ENCODE results near the gene GPSM3.
"Not testable (repeated sequence)": the region's sequence is repeated elsewhere in the genome, so short reads cannot be mapped to it uniquely, and the experiment has no call there.

The GPSM3 gene

GRCh38 chr6:32200711-32201475, 8.4 kb upstream of the GPSM3 start:
- DNase-seq = no peak

GRCh38 chr6:32198866-32199265, 6.4 kb upstream of the GPSM3 start:
- DNase-seq = no peak

GRCh38 chr6:32198345-32198696, 5.9 kb upstream of the GPSM3 start:
- no peak for DNase-seq

- no peak for DNase-seq
Observed at GRCh38 chr6:32196682-32197616, 4.5 kb upstream of the GPSM3 start.

- peak; percentile 64 to 79 for DNase-seq
Observed at GRCh38 chr6:32195902-32196681, 3.6 kb upstream of the GPSM3 start.

GRCh38 chr6:32195652-32195901, 3.1 kb upstream of the GPSM3 start:
- peak; percentile 100 for DNase-seq

GRCh38 chr6:32194825-32195651, 2.6 kb upstream of the GPSM3 start:
- no peak for DNase-seq

- no peak for DNase-seq
Observed at GRCh38 chr6:32194388-32194787, 1.9 kb upstream of the GPSM3 start.

GRCh38 chr6:32193096-32193495, 653 bp upstream of the GPSM3 start:
- not testable (repeated sequence) for DNase-seq

- no peak for DNase-seq
Observed at GRCh38 chr6:32191696-32192607, 491 bp downstream of the GPSM3 start.

- no peak for DNase-seq
Observed at GRCh38 chr6:32190911-32191677, 1.3 kb downstream of the GPSM3 start.

GRCh38 chr6:32190054-32190851, 2.2 kb downstream of the GPSM3 start, which contains the start of gene PBX2:
Gene PBX2, minus strand, starts transcription at chr6:32190202. Its CDS starts 287 bp downstream, at chr6:32189915.
- DNase-seq = peak; percentile 83 to 87

GRCh38 chr6:32189742-32190053, 2.7 kb downstream of the GPSM3 start:
- no peak for DNase-seq

GRCh38 chr6:32189069-32189741, 3.2 kb downstream of the GPSM3 start:
- no peak for DNase-seq

GRCh38 chr6:32188381-32189068, 3.9 kb downstream of the GPSM3 start:
- no peak for DNase-seq

- not testable (repeated sequence) for DNase-seq
Observed at GRCh38 chr6:32187725-32188380, 4.6 kb downstream of the GPSM3 start.

GRCh38 chr6:32187009-32187709, 5.3 kb downstream of the GPSM3 start:
- DNase-seq = no peak
